ENCODE results near the gene ICE1.
"Not testable (repeated sequence)": the region's sequence is repeated elsewhere in the genome, so short reads cannot be mapped to it uniquely, and the experiment has no call there.

The ICE1 gene

DNA sequence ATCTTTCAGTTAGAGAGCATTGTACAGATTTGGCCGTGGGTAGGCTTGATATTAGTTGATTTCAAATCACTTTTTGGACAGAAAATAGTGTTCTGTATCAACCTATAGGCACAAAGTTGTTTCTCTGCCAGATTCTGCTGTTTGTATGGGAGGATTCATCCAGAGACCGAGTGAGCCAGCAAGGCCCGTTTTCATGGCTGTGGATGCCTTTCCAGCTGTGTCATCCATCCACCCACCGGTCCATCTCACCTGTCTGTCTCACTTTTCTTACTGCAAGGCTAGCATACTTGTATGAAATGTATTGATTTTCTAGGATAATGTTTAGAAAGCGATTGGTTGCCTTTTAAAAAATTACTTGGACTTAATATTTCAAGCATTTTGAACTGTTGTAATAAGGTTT is 34.4 kb downstream of the ICE1 start:
- DNase-seq: no peak

DNA sequence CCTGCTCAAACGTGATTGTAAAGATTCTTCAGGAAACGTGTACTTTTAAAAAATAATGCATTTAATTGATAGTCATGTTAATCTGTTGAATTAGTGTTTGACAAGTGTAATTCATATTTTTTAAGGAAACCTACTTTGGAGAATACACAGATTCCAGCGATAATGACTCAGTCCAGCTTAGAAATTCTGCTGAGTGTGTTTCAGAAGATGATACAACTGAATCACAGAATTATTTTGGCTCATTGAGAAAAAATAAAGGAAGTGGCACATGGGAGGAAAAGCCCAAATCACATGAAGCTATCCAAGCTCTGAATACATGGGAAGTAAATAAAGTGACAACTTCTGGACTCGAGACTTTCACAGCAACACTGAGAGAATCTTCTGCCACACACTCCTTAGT is 37.8 kb downstream of the ICE1 start:
- no peak for DNase-seq

DNA sequence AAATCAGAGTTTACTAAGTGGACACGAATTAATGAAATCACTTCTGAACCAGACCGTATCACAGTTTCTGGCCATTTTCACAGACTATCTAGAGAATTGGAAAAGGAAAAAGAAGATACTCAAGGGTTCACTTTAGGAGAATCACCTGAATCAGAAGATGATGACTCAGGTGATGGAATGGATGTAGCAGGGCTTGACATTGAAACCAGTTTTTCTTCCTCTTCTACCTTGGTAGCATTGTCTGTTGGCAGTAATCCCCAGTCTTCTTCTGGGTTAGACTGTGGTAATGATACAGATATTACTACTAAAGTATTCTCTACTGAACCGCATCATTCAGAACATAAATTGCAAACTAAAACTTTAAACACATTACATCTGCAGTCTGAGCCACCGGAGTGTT is 38.5 kb downstream of the ICE1 start:
- DNase-seq: no peak

DNA sequence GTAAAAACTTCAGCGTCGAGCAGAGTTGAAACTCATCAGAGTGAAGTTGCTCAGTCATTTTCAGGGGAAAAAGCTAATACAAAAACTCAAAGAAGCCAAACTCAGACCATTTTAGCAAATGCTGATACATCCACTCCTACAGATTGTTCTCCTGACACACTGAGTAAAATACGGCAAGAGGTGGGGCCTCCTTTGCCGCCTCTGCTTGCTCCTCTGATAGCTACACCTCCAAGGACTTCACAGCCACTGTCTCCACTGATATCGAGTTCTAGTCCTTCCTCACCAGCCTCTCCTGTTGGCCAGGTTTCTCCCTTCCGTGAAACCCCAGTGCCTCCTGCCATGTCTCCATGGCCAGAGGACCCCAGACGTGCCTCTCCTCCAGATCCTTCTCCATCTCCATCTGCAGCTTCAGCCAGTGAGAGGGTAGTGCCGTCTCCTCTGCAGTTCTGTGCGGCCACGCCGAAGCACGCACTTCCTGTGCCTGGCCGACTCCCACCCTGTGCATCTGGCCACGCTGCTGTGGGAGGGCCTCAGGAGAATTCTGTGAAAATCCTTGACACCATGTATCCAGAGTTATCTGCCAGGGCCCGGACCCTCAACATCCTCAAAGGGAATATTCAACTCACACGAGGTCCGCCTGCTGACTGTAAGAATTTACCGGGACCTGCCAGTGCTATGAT is 41.7 kb downstream of the ICE1 start:
- DNase-seq: no peak

DNA sequence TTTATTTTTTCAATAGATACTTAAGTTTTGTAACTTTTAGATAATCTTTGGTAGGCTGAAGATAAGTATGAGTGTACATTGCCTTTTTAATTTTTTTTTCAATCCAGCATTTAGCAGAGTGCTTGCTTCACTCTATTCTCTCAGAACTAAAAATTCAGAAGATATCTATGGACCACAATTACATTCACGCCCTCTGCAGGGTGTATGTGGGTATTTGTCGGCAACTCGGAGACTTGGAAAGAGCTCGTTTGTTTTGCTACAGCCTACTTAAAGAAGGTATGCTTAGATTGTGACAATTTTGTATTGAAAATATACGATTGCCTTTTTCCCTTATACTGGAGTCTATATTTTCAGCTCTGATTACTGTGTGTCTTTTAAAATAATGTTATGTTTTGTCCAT is 43.8 kb downstream of the ICE1 start:
- no peak for DNase-seq

DNA sequence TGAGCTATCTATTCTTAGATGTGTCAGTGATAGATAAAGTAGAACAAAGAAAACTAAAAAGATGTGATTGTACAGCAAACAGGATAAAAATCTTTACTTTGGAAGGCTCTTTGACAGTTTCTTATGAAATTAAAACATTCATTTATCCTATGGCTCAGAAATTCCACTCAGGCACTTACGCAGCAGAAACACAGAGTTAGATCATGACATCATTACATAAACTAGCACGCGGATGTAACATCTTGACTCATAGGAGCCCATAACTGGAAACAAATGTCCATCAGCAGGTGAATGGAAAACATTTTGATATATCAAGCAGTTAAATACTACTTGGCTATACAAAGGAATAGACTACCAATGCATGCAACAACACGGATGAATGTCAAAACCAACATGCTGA is 45.3 kb downstream of the ICE1 start:
- no peak for DNase-seq

DNA sequence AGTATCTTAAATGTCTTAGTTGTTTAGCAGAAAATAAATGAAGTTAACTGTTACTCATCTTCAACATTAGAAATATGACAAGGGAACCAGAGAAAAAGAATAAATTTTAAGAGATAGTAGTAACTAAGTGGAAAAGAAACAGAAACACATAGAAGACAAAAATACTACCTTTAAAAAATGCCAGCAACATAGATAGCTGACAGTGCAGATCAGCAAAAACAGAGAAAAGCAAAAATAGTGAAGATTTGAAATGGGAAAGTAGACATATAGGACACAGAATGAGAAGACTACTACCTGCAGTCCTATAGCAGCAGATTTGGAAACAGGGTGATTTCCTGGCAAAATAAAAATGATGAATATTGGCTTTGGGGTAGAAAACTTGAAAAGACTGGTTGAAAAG is 48.5 kb downstream of the ICE1 start:
- DNase-seq: no peak

DNA sequence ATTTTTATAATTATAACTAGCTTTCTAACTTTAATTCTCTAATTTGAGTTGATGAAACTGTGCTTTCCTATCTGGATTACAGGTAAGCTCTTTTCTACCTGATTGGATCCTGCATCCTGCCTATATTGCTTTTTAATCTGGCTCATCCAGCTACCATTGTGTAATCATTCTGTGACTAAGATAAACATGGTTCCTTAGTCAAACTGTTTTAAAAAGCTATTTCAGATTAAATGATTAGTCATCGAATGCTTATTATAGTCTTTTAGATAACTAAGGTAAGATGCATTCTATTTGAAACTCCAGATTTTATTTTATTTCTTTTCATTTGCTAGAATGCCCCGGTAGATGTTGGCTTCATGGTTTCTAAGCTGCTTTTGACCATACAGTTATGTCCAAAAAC is 50.7 kb downstream of the ICE1 start:
- DNase-seq: no peak

DNA sequence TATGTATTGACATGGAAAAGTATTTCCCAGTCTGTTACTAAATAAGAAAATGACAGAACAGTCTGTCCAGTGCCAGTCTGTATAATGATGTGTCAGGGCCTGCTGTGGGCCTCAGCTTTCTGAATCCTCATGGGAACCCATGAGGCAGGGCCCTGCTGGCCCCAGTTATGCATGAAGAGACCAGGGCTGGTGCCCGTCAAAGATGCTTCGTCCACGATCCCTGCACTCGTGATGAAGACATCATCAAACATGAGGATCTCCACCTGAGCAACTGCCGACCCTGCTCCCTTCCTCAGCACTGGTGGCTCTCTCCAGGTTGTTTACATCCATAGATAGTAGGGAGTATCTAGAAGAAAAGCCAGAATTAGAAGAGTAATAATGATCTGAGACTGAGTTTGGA is 52.5 kb downstream of the ICE1 start:
- DNase-seq: no peak

DNA sequence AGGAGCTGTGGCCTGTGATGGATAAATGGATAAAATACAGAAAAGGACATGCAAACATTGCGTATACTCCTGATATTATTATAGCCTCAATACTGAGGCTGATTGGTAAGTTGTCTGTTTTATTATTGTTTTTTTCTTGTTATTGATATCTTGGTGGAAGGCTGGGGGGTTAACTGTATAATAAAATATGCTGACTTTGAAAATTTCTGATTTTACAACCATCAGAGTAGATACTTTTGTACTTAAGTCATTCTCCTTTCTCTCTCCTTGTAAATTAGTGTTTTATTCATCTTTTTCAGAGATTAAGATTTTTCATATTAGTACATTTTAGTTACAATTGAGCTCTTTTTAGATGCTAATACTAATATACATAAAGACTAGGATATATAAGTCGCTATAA is 53.5 kb downstream of the ICE1 start:
- no peak for DNase-seq

DNA sequence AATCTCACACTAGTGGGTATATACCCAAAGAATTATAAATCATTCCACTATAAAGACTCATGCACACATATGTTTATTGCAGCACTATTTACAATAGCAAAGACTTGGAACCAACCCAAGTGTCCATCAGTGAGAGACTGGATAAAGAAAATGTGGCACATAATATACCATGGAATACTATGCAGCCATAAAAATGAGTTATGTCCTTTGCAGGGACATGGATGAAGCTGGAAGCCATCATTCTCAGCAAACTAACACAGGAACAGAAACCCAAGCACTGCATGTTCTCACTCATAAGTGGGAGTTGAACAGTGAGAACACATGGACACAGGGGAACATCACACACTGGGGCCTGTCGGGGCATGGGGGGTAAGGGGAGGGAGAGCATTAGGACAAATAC is 57.1 kb downstream of the ICE1 start:
- not testable (repeated sequence) for DNase-seq

DNA sequence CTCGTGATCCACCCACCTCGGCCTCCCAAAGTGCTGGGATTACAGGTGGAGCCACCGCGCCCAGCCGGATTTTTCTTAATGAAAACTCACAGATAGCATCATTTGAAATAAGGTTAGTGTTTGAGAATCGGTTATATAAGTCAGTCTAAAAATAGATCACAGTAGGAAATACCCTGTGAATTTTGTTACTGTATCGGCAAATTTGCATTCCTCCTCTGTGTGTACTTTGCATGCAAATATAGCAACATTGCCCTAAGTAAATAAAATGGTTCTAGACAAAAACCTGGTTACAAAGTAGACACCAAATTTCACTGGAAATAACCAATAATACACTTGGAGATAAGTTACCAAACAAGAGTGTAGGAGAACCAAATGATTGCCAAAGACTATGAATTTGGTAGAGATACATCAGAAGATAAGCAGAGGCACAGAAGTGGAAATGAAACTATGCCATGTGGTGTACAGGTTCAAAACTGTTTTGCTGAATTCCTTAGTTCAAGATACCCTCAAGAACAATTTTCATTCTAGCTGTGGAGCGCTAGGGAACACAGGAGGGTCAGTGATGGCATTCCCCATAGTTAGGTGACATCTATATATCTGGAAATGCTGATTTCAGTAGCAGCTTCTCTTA is 58.1 kb downstream of the ICE1 start:
- DNase-seq: no peak

DNA sequence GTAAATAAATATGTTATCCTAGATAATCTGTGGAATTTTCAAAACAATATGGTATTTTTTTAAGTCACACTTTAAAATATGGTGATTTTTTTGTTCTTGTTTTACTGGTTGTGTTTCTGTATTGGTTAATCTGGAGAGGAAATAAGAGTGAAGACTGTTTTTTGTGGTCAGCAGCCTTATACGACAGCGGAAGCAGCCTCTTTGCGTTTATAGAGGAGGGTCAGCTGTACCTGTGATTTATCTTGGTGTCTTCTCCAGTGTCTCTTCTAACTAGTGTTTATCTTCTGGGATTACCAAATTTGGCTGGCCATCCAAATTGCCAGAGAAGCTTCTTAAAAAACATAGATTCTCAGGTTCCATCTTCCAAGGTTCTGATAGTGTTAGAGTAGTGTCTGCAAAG is 58.7 kb downstream of the ICE1 start:
- no peak for DNase-seq

DNA sequence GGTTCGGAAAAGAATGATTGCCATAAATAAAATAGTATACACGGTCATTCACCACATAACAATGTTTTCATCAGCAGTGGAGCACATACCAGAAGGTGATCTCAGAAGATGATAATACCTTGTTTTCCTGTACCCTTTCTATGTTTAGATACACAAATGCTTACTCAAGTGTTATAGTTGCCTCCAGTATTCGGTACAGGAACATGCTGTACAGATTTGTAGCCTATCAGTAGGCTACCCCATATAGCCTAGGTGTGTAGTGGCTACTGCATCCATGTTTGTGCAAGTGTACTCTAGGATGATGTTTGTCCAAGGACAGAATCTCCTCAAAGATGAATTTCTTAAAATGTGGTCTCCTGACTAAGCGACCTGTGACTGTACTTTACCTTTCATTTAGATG is 59.2 kb downstream of the ICE1 start:
- DNase-seq: no peak

DNA sequence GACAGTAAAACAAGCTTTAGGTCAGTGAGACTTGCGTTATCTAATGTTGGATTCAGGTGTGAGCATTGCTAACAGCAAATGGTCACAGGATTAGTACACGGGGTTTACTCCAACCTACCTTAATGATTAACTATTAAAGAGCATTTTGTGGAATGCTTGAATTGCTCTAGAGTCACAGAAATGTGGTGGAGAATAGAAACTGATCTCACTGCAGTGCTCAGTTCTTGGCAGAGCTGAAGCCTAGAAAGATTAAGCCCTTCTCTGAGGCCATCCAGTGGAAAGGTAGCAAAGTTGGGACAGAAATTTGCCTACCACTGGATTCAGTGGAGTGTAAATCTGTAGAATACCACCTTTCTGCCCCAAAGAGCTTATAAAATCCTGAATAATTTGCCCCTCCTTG is 60.9 kb downstream of the ICE1 start:
- DNase-seq: no peak

DNA sequence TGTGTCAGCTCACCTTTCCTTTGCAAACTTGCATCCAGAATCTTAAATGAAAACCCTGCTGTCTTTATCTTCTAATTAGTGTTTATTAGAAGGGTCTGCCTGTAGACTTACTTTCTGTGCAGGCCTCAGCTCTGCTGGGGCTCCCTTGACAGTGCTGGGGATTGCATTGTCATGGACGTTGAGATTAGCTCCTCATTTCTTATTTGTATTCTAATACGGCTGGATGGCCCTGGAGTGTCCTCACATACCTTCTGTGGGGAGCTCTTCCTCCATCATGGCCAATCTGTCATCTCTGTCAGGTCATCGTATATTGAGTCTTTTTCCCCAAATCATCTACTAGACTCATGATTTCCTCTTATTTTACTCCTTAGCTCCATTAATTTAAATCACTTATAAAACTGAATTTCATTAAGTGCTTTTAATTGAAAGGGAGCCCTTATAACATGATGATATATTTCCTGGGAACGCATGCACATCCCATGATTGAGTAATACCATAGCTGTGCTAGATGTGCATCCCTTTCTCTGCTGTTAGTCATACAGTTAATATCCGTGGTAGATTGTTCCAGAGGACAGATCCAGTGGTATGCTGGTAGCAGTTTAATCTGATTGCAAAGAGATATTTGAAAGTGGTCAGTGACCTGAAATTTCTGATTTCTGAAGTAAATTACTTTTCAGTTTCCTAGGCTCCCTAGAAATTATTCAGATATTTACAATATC is 61.6 kb downstream of the ICE1 start:
- DNase-seq: no peak

DNA sequence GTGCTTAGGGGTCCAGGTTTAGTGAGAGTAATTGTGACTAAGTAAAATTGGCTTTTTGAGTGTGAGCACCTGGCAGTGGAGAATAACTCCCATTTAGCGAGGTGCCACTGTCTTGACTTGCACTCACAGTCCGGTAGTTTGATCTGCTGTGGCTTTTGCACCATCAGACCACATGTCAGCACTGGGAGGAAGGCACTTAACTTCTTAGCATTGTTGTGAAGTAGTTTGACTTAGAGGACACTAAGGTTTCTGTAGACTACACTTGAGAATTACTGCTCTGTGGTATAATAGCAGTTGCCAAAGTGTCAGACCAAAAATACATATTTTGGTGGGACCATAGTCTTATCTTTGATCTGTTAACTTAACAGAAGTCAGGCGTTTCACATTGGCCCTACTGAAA is 63.6 kb downstream of the ICE1 start:
- no peak for DNase-seq

DNA sequence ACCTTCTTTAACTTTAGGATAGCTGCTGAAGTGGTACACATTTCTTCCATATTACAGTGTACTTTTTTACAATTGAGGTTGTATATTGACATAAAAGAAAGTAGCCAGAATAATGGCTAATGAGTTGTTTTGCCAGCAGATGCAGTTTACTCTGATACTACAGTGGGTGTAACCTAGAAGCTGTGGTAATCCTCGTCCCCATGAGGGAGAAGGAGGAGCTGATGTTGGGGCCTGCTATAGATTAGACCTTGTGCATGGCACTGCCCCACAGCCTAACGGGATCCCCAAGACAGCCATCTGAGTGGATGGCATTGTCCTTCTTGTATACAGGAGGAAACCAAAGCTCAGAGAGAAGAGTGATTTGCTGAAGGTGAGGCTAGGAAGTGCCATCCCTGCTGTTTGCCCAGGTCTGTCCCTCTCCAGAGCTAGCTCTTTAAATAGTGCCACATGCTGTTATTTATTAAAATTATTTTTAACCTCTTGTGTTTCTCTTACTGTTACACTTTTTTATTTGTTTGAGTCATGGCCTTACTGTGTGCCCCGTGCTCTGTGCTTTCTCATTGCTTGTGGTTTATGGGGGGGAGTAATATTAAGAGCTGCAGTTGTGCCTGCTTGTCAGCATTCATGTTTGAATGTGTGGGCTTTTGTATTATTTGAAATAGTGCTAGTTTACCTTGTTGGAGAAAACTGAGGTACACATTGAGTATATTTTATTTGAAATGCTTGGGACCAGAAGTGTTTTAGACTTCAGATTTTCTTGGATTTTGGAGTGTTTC is 65.3 kb downstream of the ICE1 start:
- DNase-seq: no peak

DNA sequence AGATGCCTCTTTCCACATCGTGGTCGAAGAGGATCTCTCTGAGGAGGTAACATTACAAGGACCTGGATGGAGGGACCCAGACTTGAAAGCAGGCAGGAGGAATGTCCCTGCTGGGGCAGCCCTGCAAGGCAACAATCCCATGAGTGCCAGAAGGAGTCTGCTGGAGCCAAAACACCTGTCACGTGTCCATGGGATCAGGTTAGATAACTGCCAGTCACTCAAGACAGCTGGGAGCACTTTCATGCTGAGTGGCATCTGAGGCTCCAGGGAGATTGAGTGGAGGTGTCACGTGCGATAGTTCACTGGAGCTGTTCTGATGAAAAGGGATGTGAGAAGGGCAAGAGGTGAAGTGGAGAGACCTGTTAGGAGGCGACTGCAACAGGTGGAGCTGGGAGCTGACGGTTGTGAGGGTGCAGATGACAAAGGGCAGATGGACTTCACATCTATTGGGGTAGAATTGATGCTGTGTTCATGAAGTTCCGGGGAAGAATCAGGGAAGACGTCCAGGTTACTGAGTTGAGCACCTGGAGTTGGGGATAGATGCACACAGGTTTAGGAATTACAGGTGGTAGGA is 68.4 kb downstream of the ICE1 start:
- DNase-seq: no peak

DNA sequence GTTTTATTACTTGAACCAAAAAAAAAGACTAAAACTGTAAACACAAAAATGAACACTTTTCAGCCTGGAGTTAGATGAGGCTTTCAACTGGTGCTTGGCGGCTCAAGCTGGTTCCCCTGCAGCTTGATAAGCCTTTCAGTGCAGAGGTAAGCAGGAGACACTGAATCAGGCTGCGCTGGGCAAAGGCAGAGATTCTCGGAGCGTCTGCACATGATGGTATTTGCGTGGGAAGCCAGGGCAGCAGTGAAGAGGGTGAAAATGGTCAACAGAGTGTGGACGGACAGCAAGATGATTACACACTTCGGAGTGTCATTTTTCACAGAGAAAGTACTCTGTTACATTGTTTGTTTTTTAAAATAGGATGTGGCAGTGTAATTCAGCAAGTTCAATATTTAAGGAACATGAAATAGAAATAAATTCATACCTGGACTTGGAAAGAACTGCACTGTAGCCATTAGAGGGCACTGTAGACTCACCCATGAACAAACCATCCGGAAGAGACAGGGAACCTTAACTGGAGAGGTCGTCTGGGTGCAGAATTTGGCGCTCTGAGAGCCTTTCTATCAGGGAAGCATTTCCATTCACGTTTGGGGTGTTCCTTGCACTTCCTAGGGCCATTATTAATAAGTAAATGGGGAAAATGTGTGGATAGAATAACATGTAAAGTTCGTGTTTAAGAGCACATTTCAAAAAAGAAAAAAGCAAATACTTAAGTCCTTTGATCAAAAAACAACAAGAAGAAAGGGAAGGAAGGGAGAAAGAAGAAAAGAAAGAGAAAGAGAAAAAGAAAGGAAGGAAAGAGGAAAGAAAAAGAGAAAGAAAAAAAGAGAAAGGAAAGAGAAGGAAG is 69.8 kb downstream of the ICE1 start:
- peak; percentile 48 for DNase-seq

DNA sequence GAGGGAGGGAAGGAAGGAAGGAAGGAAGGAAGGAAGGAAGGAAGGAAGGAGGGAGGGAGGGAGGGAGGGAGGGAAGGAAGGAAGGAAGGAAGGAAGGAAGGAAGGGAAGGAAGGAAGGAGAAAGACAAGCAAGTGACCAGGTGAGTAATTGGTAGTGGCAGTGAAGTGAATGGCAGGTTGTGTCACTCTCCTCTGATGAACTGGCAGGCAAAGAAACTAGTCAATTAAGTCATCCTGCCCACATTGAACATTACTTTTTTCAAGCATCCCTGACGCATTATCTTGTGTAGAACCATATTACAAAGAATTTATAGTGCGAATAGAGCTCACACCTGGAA is 70.4 kb downstream of the ICE1 start:
- not testable (repeated sequence) for DNase-seq
